K562 (cell line): ENCODE results near the gene FOXK2. TPM values are rescaled to one million over a fixed set of nuclear protein-coding genes. Genes with fewer than 3 reads are reported as not detected.

Experiments used
- ATAC-seq: fragments of 200-7000 bp; cut with Tn5 transposase; 3 replicates; pipeline ENCODE4 v1.9.1; 2020; ENCODE audit warnings: moderate library complexity
- BruUV-seq: library from RNA; stranded (reverse); fragments of 400-500 nt; replicated peaks from 2 replicates; lab custom pipeline; 2021; lab: Mats Ljungman, UMichigan
- CTCF ChIA-PET: fragments of 300-600 bp; formaldehyde crosslinking; extraction: SDS; loops from one replicate; lab custom pipeline; 2021; ENCODE audit warnings: low intra/inter-chr PET ratio; lab: Yijun Ruan, JAX
- POLR2A ChIA-PET: fragments of 300-600, 350-650 bp; sonication (Branson Sonifier 250); formaldehyde crosslinking; extraction: SDS; loops from one replicate; lab custom pipeline; 2021; ENCODE audit warnings: antibody characterized with exemption, inconsistent platforms; lab: Yijun Ruan, JAX
- DNase-seq, 4 experiments: peaks; one replicate each; pipeline versions ENCODE4 v3.0.0 to v3.0.0-alpha.2; 2011 to 2018; ENCODE audit warnings: low spot score in 3 of 4, mixed read lengths in 3 of 4; ENCODE audit errors: extremely low read depth in 1 of 4
- FAIRE-seq: peaks from 2 replicates; lab custom pipeline; 2011; peaks lifted over from hg19 to GRCh38; lab: Jason Lieb, UNC
- H2AFZ ChIP-seq: 2 replicates; pipeline ENCODE4 v1.6.0; 2011; ENCODE audit warnings: low read depth, low read length, control low read depth, inconsistent platforms
- H3K27ac ChIP-seq: fragments of 200-600 bp; 3 replicates; pipeline ENCODE4 v1.8.0; 2011; ENCODE audit warnings: low read depth, mild to moderate bottlenecking, control low read depth, inconsistent platforms, low read length, moderate library complexity, mixed read lengths; ENCODE audit errors: extremely low read depth
- H3K27me3 ChIP-seq, 2 experiments: fragments of 300-600 bp in 1 of 2; 2 replicates in 1 of 2; 3 replicates in 1 of 2; pipeline versions ENCODE4 v1.6.0 to v1.8.0; 2011; ENCODE audit warnings: inconsistent platforms in 2 of 2, low read length in 2 of 2, mild to moderate bottlenecking in 1 of 2, mixed read lengths in 1 of 2, moderate library complexity in 1 of 2; ENCODE audit not compliant: control insufficient read depth in 2 of 2, insufficient read depth in 2 of 2
- H3K36me3 ChIP-seq: fragments of 300-600 bp; 3 replicates; pipeline ENCODE4 v1.8.0; 2011; ENCODE audit warnings: mild to moderate bottlenecking, low read length, inconsistent platforms; ENCODE audit not compliant: control insufficient read depth, insufficient read depth
- H3K4me1 ChIP-seq, 2 experiments: fragments of 200-600 bp in 1 of 2; replicated peaks in 1 of 2; 2 replicates in 1 of 2; 3 replicates in 1 of 2; pipeline versions ENCODE4 v1.5.1 to v1.8.0; 2011; ENCODE audit warnings: inconsistent platforms in 2 of 2, low read length in 2 of 2, mild to moderate bottlenecking in 1 of 2, mixed read lengths in 1 of 2, moderate library complexity in 1 of 2; ENCODE audit not compliant: control insufficient read depth in 2 of 2, insufficient read depth in 2 of 2
- H3K4me2 ChIP-seq: 2 replicates; pipeline ENCODE4 v1.6.1; 2011; ENCODE audit warnings: low read length, control low read depth, inconsistent platforms, mixed read lengths; ENCODE audit not compliant: insufficient read depth
- H3K4me3 ChIP-seq: fragments of 200-600 bp; sonication (generic), shearing (Covaris generic); 2 replicates; pipeline ENCODE4 v1.5.1; 2016; ENCODE audit warnings: control low read depth, inconsistent platforms
- H3K79me2 ChIP-seq: fragments of 200-600 bp; 3 replicates; pipeline ENCODE4 v1.8.0; 2011; ENCODE audit warnings: low read length, inconsistent platforms; ENCODE audit not compliant: control insufficient read depth, insufficient read depth
- H3K9ac ChIP-seq, 2 experiments: 2 replicates each; pipeline versions ENCODE4 v1.6.0 to v1.6.1; 2011; ENCODE audit warnings: low read depth in 2 of 2, low read length in 2 of 2, control low read depth in 1 of 2, inconsistent platforms in 1 of 2, mild to moderate bottlenecking in 1 of 2, mixed read lengths in 1 of 2; ENCODE audit not compliant: insufficient read depth in 1 of 2
- H3K9me1 ChIP-seq: one replicate; pipeline ENCODE4 v1.6.0; 2011; ENCODE audit warnings: inconsistent platforms, mild to moderate bottlenecking, low read length, moderate library complexity; ENCODE audit not compliant: control insufficient read depth, insufficient read depth
- H3K9me3 ChIP-seq: replicated peaks from 2 replicates; pipeline ENCODE4 v1.5.1; 2011; ENCODE audit warnings: low read depth, low read length, inconsistent platforms; ENCODE audit not compliant: control insufficient read depth, insufficient read depth
- H4K20me1 ChIP-seq: replicated peaks from 2 replicates; pipeline ENCODE4 v1.6.1; 2011; ENCODE audit warnings: low read length, inconsistent platforms, mixed read lengths; ENCODE audit not compliant: control insufficient read depth, insufficient read depth
- CHD4 ChIP-seq: fragments of 200-600 bp; sonication (generic); IDR thresholded peaks from 3 replicates; pipeline ENCODE4 v1.6.1; 2012; ENCODE audit warnings: low read depth, mild to moderate bottlenecking, mixed read lengths, low read length, inconsistent platforms; ENCODE audit not compliant: insufficient read depth, insufficient replicate concordance, poor library complexity, severe bottlenecking
- COPS2 ChIP-seq: fragments of 450-650 bp; conservative IDR thresholded peaks from 2 replicates; pipeline ENCODE4 v1.6.1; 2016; ENCODE audit warnings: mild to moderate bottlenecking, moderate library complexity
- EP400 ChIP-seq: fragments of 450-650 bp; IDR thresholded peaks from 2 replicates; pipeline ENCODE4 v1.6.1; 2017; ENCODE audit warnings: antibody characterized with exemption, mild to moderate bottlenecking, moderate library complexity
- FOXA1 ChIP-seq: fragments of 450-650 bp; IDR thresholded peaks from 2 replicates; pipeline ENCODE4 v1.6.1; 2016; ENCODE audit warnings: mild to moderate bottlenecking, borderline replicate concordance
- NCOA4 ChIP-seq: fragments of 450-650 bp; IDR thresholded peaks from 2 replicates; pipeline ENCODE4 v1.6.1; 2018; ENCODE audit warnings: mild to moderate bottlenecking; ENCODE audit not compliant: partially characterized antibody
- PHF20 ChIP-seq: fragments of 450-650 bp; IDR thresholded peaks from 2 replicates; pipeline ENCODE4 v1.6.1; 2018; ENCODE audit not compliant: partially characterized antibody
- SMARCE1 ChIP-seq: fragments of 450-650 bp; IDR thresholded peaks from 2 replicates; pipeline ENCODE4 v1.7.1; 2016; ENCODE audit warnings: mild to moderate bottlenecking
- ZEB2 ChIP-seq: fragments of 450-650 bp; IDR thresholded peaks from 2 replicates; pipeline ENCODE4 v1.6.1; 2016
- ZFP30 ChIP-seq: fragments of 250-450 bp; sonication (Bioruptor Pico); IDR thresholded peaks from 2 replicates; pipeline ENCODE4 v1.8.0; 2022; ENCODE audit warnings: moderate library complexity, mild to moderate bottlenecking, inconsistent platforms, borderline replicate concordance
- ZNF23 ChIP-seq: fragments of 250-450 bp; sonication (Bioruptor Pico); IDR thresholded peaks from 2 replicates; pipeline ENCODE4 v1.4.0; 2020; ENCODE audit warnings: mild to moderate bottlenecking
- ZNF253 ChIP-seq: fragments of 250-450 bp; sonication (Bioruptor Pico); conservative IDR thresholded peaks from 2 replicates; pipeline ENCODE4 v1.6.1; 2021; ENCODE audit warnings: mild to moderate bottlenecking
- ZNF444 ChIP-seq: fragments of 250-450 bp; sonication (Bioruptor Pico); IDR thresholded peaks from 2 replicates; pipeline ENCODE4 v1.4.0; 2020; ENCODE audit warnings: mild to moderate bottlenecking, moderate library complexity
- WGBS: fragments of 100-300 bp; shearing (Covaris generic); methylation state at CpG from one replicate; pipeline ENCODE4 v1.1.6; 2016; ENCODE audit warnings: low coverage, mixed read lengths; ENCODE audit not compliant: insufficient coverage; ENCODE audit errors: missing lambda C conversion rate; 5-methylcytosine and 5-hydroxymethylcytosine counted together
- in situ Hi-C: fragments of 300-500 bp; cut with MboI; formaldehyde crosslinking; loops from 4 replicates; pipeline ENCODE4 v1.15.0; 2018; ENCODE audit warnings: inconsistent platforms, mixed read lengths
- intact Hi-C: fragments of 100-400 bp; cut with micrococcal nuclease; formaldehyde crosslinking; loops from 2 replicates; pipeline ENCODE4 v1.14.2; 2022
- polyA plus RNA-seq, 8 experiments: library from polyadenylated mRNA; depleted of rRNA in 4 of 8; stranded (reverse) in 5 of 8; unstranded in 3 of 8; fragments of >200 nt; fragmentation: Nextera tagmentation in 2 of 8; fragmentation: Illumina TruSeq in 1 of 8; extraction: Ambion mirVana in 2 of 8; extraction: Trizol in 1 of 8; gene quantifications; 2 replicates each; pipeline versions ENCODE4 v1.2.1 to v1.2.3, GENCODE V29; 2011 to 2014; ENCODE audit warnings: inconsistent platforms in 1 of 8, missing spikeins in 1 of 8
- total RNA-seq, 7 experiments: library from RNA; depleted of rRNA in 6 of 7; stranded (reverse); fragments of >200 nt in 6 of 7; fragmentation: Illumina TruSeq in 2 of 7; extraction: Trizol in 2 of 7; gene quantifications; 2 replicates each; pipeline versions ENCODE4 v1.2.1 to v1.2.3, GENCODE V29; 2011 to 2021; ENCODE audit warnings: low replicate concordance in 1 of 7
- TF ChIP-seq, protein P1 (sequence below): sonication (generic); formaldehyde crosslinking; IDR thresholded peaks from 2 replicates; pipeline ENCODE4 v1.8.0; 2023; ENCODE audit warnings: mild to moderate bottlenecking, missing genetic modification reagents
- TF ChIP-seq, protein P2 (sequence below), 2 experiments: fragments of 150-350 bp in 1 of 2; IDR thresholded peaks; 2 replicates each; pipeline ENCODE4 v1.6.1; 2012 to 2016; ENCODE audit warnings: low read depth in 2 of 2, low read length in 2 of 2, mild to moderate bottlenecking in 1 of 2, moderate library complexity in 1 of 2
- TF ChIP-seq, protein P3 (sequence below): sonication (generic); formaldehyde crosslinking; IDR thresholded peaks from 2 replicates; pipeline ENCODE4 v1.8.1; 2022; ENCODE audit warnings: missing genetic modification reagents

The FOXK2 gene
- total and polyA plus RNA-seq, 9 of the 15 experiments (the other 6 are each of a cell fraction or from before 2014, with no cell fraction given): 3.0 to 86.0 (median 44.1) TPM

DNA sequence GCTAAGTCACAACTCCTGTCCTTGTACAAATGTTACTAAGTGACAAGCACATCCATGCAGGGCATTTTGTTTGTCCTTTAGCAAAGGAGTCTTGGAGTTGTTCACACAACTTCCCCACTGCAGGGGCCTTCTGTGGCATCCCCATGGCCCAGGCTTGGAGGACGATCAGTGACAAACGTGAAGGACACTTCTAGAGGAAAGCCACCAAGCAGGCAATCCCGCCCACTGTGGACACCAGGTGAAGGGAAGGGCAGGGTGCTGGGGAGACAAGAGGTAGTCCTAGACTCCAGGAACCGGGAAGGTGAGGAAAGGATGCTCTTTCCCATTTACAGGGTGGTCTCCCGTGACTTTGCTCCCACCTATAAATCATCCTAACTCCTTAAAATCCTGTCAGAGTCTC lies 124.6 kb downstream of the FOXK2 start:
- intact Hi-C loops: no loop called here
- no peak for ATAC-seq
- H3K4me2 ChIP-seq: no peak overlapping the region
- no peak for DNase-seq
- peaks cover 85% of the 10 kb centered on the region for H3K79me2 ChIP-seq
- 87% methylated on average over 5 of the region's 5 CpGs for WGBS
- no peak for TF ChIP-seq ZNF444 (CRISPR knock-in tag)
- TF ChIP-seq, protein P1, sequence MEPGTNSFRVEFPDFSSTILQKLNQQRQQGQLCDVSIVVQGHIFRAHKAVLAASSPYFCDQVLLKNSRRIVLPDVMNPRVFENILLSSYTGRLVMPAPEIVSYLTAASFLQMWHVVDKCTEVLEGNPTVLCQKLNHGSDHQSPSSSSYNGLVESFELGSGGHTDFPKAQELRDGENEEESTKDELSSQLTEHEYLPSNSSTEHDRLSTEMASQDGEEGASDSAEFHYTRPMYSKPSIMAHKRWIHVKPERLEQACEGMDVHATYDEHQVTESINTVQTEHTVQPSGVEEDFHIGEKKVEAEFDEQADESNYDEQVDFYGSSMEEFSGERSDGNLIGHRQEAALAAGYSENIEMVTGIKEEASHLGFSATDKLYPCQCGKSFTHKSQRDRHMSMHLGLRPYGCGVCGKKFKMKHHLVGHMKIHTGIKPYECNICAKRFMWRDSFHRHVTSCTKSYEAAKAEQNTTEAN (CRISPR knock-in tag): no peak
- TF ChIP-seq, protein P2, sequence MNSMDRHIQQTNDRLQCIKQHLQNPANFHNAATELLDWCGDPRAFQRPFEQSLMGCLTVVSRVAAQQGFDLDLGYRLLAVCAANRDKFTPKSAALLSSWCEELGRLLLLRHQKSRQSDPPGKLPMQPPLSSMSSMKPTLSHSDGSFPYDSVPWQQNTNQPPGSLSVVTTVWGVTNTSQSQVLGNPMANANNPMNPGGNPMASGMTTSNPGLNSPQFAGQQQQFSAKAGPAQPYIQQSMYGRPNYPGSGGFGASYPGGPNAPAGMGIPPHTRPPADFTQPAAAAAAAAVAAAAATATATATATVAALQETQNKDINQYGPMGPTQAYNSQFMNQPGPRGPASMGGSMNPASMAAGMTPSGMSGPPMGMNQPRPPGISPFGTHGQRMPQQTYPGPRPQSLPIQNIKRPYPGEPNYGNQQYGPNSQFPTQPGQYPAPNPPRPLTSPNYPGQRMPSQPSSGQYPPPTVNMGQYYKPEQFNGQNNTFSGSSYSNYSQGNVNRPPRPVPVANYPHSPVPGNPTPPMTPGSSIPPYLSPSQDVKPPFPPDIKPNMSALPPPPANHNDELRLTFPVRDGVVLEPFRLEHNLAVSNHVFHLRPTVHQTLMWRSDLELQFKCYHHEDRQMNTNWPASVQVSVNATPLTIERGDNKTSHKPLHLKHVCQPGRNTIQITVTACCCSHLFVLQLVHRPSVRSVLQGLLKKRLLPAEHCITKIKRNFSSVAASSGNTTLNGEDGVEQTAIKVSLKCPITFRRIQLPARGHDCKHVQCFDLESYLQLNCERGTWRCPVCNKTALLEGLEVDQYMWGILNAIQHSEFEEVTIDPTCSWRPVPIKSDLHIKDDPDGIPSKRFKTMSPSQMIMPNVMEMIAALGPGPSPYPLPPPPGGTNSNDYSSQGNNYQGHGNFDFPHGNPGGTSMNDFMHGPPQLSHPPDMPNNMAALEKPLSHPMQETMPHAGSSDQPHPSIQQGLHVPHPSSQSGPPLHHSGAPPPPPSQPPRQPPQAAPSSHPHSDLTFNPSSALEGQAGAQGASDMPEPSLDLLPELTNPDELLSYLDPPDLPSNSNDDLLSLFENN (IDR thresholded peaks at IDR 0.05; ENCODE audit: low read depth in 2 of 2, low read length in 2 of 2): no peak
- TF ChIP-seq ZNF23: no peak
- TF ChIP-seq NCOA4: no peak
- no peak for TF ChIP-seq CHD4
- TF ChIP-seq COPS2: no peak
- no peak for TF ChIP-seq ZNF253
- no peak for TF ChIP-seq EP400
- no peak for TF ChIP-seq FOXA1
- TF ChIP-seq ZFP30: no peak
- TF ChIP-seq SMARCE1: no peak
- TF ChIP-seq, protein P3, sequence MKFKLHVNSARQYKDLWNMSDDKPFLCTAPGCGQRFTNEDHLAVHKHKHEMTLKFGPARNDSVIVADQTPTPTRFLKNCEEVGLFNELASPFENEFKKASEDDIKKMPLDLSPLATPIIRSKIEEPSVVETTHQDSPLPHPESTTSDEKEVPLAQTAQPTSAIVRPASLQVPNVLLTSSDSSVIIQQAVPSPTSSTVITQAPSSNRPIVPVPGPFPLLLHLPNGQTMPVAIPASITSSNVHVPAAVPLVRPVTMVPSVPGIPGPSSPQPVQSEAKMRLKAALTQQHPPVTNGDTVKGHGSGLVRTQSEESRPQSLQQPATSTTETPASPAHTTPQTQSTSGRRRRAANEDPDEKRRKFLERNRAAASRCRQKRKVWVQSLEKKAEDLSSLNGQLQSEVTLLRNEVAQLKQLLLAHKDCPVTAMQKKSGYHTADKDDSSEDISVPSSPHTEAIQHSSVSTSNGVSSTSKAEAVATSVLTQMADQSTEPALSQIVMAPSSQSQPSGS (CRISPR knock-in tag): no peak
- no peak for TF ChIP-seq PHF20
- no peak for TF ChIP-seq ZEB2
- H3K27me3 ChIP-seq: no peaks in the 10 kb centered on the region
- no peak overlapping the region for H3K27ac ChIP-seq
- H3K4me3 ChIP-seq: no peak overlapping the region
- H3K9me3 ChIP-seq: no peaks in the 10 kb centered on the region
- ChIA-PET CTCF (no interaction called here), POLR2A (interaction anchor here (0.5 kb wide), 1 partner anchor 50 kb away, joined by 4 read pairs; no protein-coding TSS in a partner anchor)
- no TSS peak for BruUV-seq
- in situ Hi-C loops: no loop called here
- H3K4me1 ChIP-seq: peaks cover 11 to 34% of the 10 kb centered on the region in 2 experiments; a peak in 4 of 5 replicates
- peaks cover 9% of the 10 kb centered on the region for H3K9me1 ChIP-seq
- peaks cover 28% of the 10 kb centered on the region for H4K20me1 ChIP-seq
- FAIRE-seq: no peak
- H3K36me3 ChIP-seq: peaks cover 66% of the 10 kb centered on the region
- no peak overlapping the region for H3K9ac ChIP-seq
- H2AFZ ChIP-seq: no peak overlapping the region
